ENCODE data around the gene METRN. TPM values are rescaled to one million over a fixed set of nuclear protein-coding genes. Genes with fewer than 3 reads are reported as not detected.
"Not testable (repeated sequence)": the region's sequence is repeated elsewhere in the genome, so short reads cannot be mapped to it uniquely, and the experiment has no call there.

METRN gene
- total RNA-seq, 1 experiment from 2014 or later: 69.5 TPM

DNA sequence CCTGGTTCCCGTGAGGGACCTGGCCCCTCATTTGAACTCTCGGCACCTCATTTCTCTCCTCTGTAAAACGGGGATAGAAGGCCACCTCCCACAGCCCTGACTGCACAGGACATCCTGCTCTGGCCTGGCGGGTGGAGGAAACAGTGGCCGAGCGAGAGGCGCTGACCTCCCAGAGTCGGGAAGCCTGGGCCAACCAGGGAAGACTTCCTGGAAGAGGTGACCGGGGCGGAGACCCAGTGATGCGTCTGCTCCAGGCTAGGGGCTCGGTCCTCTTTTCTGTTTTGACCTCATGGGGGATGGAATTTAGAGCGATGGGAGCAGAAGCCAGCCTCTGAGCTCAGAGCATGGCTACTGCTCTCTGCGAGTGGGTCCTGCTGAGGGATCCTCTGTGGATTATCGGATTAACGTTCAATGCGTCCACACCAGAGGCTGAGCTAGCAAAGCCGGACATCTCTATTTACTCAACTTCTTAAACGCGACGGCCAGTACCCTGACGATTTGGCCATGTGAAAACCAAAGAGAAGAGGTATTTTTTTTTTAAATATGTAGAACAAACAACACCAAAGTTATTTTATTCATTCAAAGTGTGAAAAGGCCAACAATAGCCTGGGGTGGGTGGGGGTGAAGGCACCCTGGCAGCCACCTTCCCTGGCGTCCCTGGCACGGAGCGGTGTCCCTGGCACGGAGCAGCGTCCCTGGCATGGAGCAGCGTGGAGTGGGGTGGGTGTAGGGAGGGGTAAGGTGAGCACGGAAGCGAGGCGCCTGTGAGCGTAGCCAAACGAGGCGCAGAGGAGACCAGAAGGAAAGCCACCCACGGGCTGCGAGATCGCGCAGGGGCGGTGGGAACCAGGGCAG, 36.5 kb downstream of the METRN start:
- POLR2A ChIA-PET: interaction anchor here (0.6 to 2.9 kb wide), 4 partner anchors 10 to 207 kb away, joined by 3 to 26 read pairs (median 3); partner anchors contain the start of gene MSLN
- Mint-ChIP-seq H3K4me1 (ENCODE audit: insufficient read depth, unreplicated experiment) (no peaks in the 10 kb centered on the region), H3K36me3 (ENCODE audit: insufficient read depth, unreplicated experiment) (no peaks in the 10 kb centered on the region), H3K9me3 (ENCODE audit: unreplicated experiment) (no peaks in the 10 kb centered on the region), H3K27me3 (ENCODE audit: insufficient read depth, unreplicated experiment) (no peaks in the 10 kb centered on the region), H3K4me3 (ENCODE audit: unreplicated experiment) (no peak overlapping the region), H3K27ac (ENCODE audit: low read depth, unreplicated experiment) (no peak overlapping the region)
- no TSS peak for BruUV-seq (replicated peaks)
- intact Hi-C loops (cut with micrococcal nuclease): no loop called here
- CTCF ChIA-PET: interaction anchor here (0.5 to 2.7 kb wide), 6 partner anchors 10 to 39 kb away, joined by 3 to 16 read pairs (median 5); partner anchors contain the start of gene CIAO3
- TF ChIP-seq, protein P1, sequence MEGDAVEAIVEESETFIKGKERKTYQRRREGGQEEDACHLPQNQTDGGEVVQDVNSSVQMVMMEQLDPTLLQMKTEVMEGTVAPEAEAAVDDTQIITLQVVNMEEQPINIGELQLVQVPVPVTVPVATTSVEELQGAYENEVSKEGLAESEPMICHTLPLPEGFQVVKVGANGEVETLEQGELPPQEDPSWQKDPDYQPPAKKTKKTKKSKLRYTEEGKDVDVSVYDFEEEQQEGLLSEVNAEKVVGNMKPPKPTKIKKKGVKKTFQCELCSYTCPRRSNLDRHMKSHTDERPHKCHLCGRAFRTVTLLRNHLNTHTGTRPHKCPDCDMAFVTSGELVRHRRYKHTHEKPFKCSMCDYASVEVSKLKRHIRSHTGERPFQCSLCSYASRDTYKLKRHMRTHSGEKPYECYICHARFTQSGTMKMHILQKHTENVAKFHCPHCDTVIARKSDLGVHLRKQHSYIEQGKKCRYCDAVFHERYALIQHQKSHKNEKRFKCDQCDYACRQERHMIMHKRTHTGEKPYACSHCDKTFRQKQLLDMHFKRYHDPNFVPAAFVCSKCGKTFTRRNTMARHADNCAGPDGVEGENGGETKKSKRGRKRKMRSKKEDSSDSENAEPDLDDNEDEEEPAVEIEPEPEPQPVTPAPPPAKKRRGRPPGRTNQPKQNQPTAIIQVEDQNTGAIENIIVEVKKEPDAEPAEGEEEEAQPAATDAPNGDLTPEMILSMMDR (IDR thresholded peaks at IDR 0.05; ENCODE audit: unreplicated experiment): no peak
- no peak for DNase-seq (ENCODE audit: unreplicated experiment)

DNA sequence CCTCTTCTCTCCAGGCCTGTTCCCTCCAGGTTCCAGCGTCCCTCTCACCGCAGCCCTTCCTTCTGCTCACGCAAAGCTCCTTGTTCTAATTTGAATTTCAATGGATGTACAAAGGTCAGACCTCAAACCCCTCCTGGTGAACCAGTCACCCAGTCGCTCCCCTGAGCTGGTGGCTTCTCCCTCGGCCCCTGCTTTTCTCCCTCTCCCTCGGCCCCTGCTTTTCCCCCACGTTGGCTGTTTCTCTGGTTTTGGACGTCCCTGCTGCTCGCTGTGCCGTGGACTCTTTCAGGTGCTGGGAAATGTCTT, 37.0 kb downstream of the METRN start:
- Mint-ChIP-seq H3K9me3 (ENCODE audit: unreplicated experiment) (no peaks in the 10 kb centered on the region), H3K36me3 (ENCODE audit: insufficient read depth, unreplicated experiment) (no peaks in the 10 kb centered on the region), H3K27ac (ENCODE audit: low read depth, unreplicated experiment) (no peak overlapping the region), H3K4me1 (ENCODE audit: insufficient read depth, unreplicated experiment) (no peaks in the 10 kb centered on the region), H3K4me3 (ENCODE audit: unreplicated experiment) (no peak overlapping the region), H3K27me3 (ENCODE audit: insufficient read depth, unreplicated experiment) (no peaks in the 10 kb centered on the region)
- TF ChIP-seq, protein P1 (IDR thresholded peaks at IDR 0.05; ENCODE audit: unreplicated experiment): no peak
- CTCF ChIA-PET: interaction anchor here (0.6 to 2.7 kb wide), 4 partner anchors 9 to 34 kb away, joined by 3 to 16 read pairs (median 8); partner anchors contain the start of gene CIAO3
- DNase-seq (ENCODE audit: unreplicated experiment): no peak
- intact Hi-C loops (cut with micrococcal nuclease): no loop called here
- no TSS peak for BruUV-seq (replicated peaks)
- POLR2A ChIA-PET: interaction anchor here (0.6 kb wide), 1 partner anchor 207 kb away, joined by 3 read pairs; no protein-coding TSS in a partner anchor

DNA sequence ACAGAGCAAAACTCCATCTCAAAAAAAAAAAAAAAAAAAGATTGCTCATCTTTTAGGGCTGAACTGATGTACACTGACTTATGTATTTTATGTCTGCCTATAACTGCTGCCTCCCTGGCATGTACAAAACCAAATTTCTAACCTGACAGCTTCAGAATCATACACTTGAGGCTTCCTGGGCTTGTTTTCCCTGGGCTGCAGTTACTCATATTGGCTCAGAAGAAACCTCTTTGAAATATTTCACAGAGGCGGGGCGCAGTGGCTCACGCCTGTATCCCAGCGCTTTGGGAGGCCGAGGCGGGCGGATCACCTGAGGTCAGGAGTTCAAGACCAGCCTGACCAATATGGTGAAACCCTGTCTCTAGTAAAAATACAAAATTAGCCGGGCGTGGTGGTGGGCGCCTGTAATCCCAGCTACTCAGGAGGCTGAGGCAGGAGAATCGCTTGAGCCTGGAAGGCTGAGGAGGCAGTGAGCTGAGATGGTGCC, 39.2 kb downstream of the METRN start:
- H3K4me1 Mint-ChIP-seq (ENCODE audit: insufficient read depth, unreplicated experiment); H3K36me3 Mint-ChIP-seq (ENCODE audit: insufficient read depth, unreplicated experiment); DNase-seq (ENCODE audit: unreplicated experiment); H3K27ac Mint-ChIP-seq (ENCODE audit: low read depth, unreplicated experiment); BruUV-seq (replicated peaks); H3K4me3 Mint-ChIP-seq (ENCODE audit: unreplicated experiment); H3K27me3 Mint-ChIP-seq (ENCODE audit: insufficient read depth, unreplicated experiment); intact Hi-C loops (cut with micrococcal nuclease); H3K9me3 Mint-ChIP-seq (ENCODE audit: unreplicated experiment): not testable (repeated sequence)
- ChIA-PET CTCF (interaction anchor here (0.6 to 0.7 kb wide), 3 partner anchors 14 to 42 kb away, joined by 3 to 4 read pairs (median 3); no protein-coding TSS in a partner anchor), POLR2A (interaction anchor here (1.7 kb wide), 1 partner anchor 13 kb away, joined by 6 read pairs; the partner anchor contains the start of gene CIAO3)

DNA sequence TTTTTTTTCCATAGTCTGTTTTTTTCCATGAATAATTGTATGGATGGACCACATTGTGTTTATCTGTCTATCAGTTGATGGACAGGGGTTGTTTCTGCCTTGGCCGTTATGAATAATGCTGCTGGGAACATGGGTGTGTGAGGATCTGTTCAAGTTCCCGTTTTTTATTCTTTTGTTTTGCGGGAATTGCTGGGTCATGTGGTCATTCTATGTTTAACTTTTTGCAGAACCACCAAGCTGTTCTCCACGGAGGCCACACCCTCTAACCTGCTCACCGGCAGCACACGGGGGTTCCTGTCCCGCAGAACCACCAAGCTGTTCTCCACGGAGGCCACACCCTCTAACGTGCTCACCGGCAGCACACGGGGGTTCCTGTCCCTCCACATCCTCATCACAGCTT, 39.7 kb downstream of the METRN start:
- Mint-ChIP-seq H3K27me3 (ENCODE audit: insufficient read depth, unreplicated experiment) (no peaks in the 10 kb centered on the region), H3K36me3 (ENCODE audit: insufficient read depth, unreplicated experiment) (no peaks in the 10 kb centered on the region), H3K27ac (ENCODE audit: low read depth, unreplicated experiment) (no peak overlapping the region), H3K4me1 (ENCODE audit: insufficient read depth, unreplicated experiment) (no peaks in the 10 kb centered on the region), H3K9me3 (ENCODE audit: unreplicated experiment) (no peaks in the 10 kb centered on the region), H3K4me3 (ENCODE audit: unreplicated experiment) (no peak overlapping the region)
- intact Hi-C loops (cut with micrococcal nuclease): no loop called here
- BruUV-seq (replicated peaks): no TSS peak
- TF ChIP-seq, protein P1 (IDR thresholded peaks at IDR 0.05; ENCODE audit: unreplicated experiment): no peak
- no peak for DNase-seq (ENCODE audit: unreplicated experiment)
- ChIA-PET CTCF (interaction anchor here (0.6 kb wide), 3 partner anchors 8 to 30 kb away, joined by 3 to 4 read pairs (median 3); no protein-coding TSS in a partner anchor), POLR2A (interaction anchor here (1.7 kb wide), 1 partner anchor 14 kb away, joined by 6 read pairs; the partner anchor contains the start of gene CIAO3)
